IMR-90 (cell line): Measurements from ENCODE around the gene RBM28. TPM values are rescaled to one million over a fixed set of nuclear protein-coding genes. Genes with fewer than 3 reads are reported as not detected.

Experiments used
- ATAC-seq: fragments of 200-7000 bp; cut with Tn5 transposase; 2 replicates; pipeline ENCODE4 v1.9.1; 2020; ENCODE audit warnings: low read depth, mild to moderate bottlenecking, moderate library complexity
- BruUV-seq: library from RNA; stranded (reverse); fragments of 400-500 nt; replicated peaks from 2 replicates; lab custom pipeline; 2021; lab: Mats Ljungman, UMichigan
- CTCF ChIA-PET: fragments of 300-600 bp; formaldehyde crosslinking; extraction: SDS; loops from one replicate; lab custom pipeline; 2021; ENCODE audit warnings: antibody characterized with exemption; lab: Yijun Ruan, JAX
- POLR2A ChIA-PET: fragments of 300-600 bp; sonication (Branson Sonifier 250); formaldehyde crosslinking; loops from one replicate; lab custom pipeline; 2022; ENCODE audit warnings: antibody characterized with exemption; ENCODE audit not compliant: unreplicated experiment; lab: Charles Lee
- DNase-seq: peaks from one replicate; pipeline ENCODE4 v3.0.0; 2013
- H2AFZ ChIP-seq: replicated peaks from 2 replicates; pipeline ENCODE3; 2013; ENCODE audit warnings: low read length, mild to moderate bottlenecking; ENCODE audit not compliant: poor library complexity
- H2AK5ac ChIP-seq: 2 replicates; pipeline ENCODE4 v1.6.1; 2013; ENCODE audit warnings: low read depth, low read length, inconsistent platforms
- H2AK9ac ChIP-seq: replicated peaks from 2 replicates; pipeline ENCODE3; 2013; ENCODE audit warnings: mild to moderate bottlenecking, low read depth, low read length, moderate library complexity; ENCODE audit not compliant: poor library complexity
- H2BK120ac ChIP-seq: 2 replicates; pipeline ENCODE4 v1.6.1; 2013; ENCODE audit warnings: low read depth, low read length, inconsistent platforms
- H2BK15ac ChIP-seq: 3 replicates; pipeline ENCODE4 v1.6.1; 2013; ENCODE audit warnings: low read depth, low read length, inconsistent platforms
- H2BK20ac ChIP-seq: 2 replicates; pipeline ENCODE4 v1.6.1; 2013; ENCODE audit warnings: low read depth, mild to moderate bottlenecking, inconsistent platforms, low read length, moderate library complexity
- H2BK5ac ChIP-seq: 2 replicates; pipeline ENCODE4 v1.6.1; 2013; ENCODE audit warnings: mild to moderate bottlenecking, low read depth, low read length, inconsistent platforms; ENCODE audit not compliant: poor library complexity, severe bottlenecking
- H3K14ac ChIP-seq: replicated peaks from 2 replicates; pipeline ENCODE4 v1.6.1; 2013; ENCODE audit warnings: low read depth, low read length, inconsistent platforms
- H3K18ac ChIP-seq: 2 replicates; pipeline ENCODE4 v1.6.1; 2013; ENCODE audit warnings: low read depth, low read length, control low read depth
- H3K23ac ChIP-seq: 2 replicates; pipeline ENCODE4 v1.6.1; 2013; ENCODE audit warnings: low read depth, low read length, inconsistent platforms
- H3K27ac ChIP-seq: 2 replicates; pipeline ENCODE4 v1.5.1; 2013; ENCODE audit warnings: mild to moderate bottlenecking, control low read depth, low read length; ENCODE audit not compliant: insufficient read depth
- H3K27me3 ChIP-seq: 2 replicates; pipeline ENCODE4 v1.6.1; 2013; ENCODE audit warnings: low read length; ENCODE audit not compliant: control insufficient read depth, insufficient read depth
- H3K36me3 ChIP-seq: 2 replicates; pipeline ENCODE4 v1.6.1; 2013; ENCODE audit warnings: low read length, mixed read lengths; ENCODE audit not compliant: control insufficient read depth, insufficient read depth
- H3K4ac ChIP-seq: 2 replicates; pipeline ENCODE4 v1.6.1; 2013; ENCODE audit warnings: low read depth, low read length, inconsistent platforms
- H3K4me1 ChIP-seq: 2 replicates; pipeline ENCODE4 v1.6.1; 2013; ENCODE audit warnings: low read length, mixed read lengths; ENCODE audit not compliant: control insufficient read depth, insufficient read depth
- H3K4me2 ChIP-seq: 2 replicates; pipeline ENCODE4 v1.6.1; 2013; ENCODE audit warnings: low read depth, mild to moderate bottlenecking, control low read depth, low read length, moderate library complexity
- H3K4me3 ChIP-seq: 2 replicates; pipeline ENCODE4 v1.5.1; 2013; ENCODE audit warnings: low read depth, mild to moderate bottlenecking, control low read depth, low read length, moderate library complexity; ENCODE audit not compliant: insufficient read depth
- H3K56ac ChIP-seq: 2 replicates; pipeline ENCODE4 v1.6.1; 2013; ENCODE audit warnings: low read length, inconsistent platforms; ENCODE audit not compliant: insufficient read depth; ENCODE audit errors: extremely low read depth
- H3K79me1 ChIP-seq, 2 experiments: 2 replicates each; pipeline ENCODE4 v1.6.1; 2013; ENCODE audit warnings: low read length in 2 of 2, inconsistent platforms in 1 of 2, low read depth in 1 of 2
- H3K9ac ChIP-seq: 2 replicates; pipeline ENCODE4 v1.6.1; 2013; ENCODE audit warnings: low read depth, low read length, control low read depth
- H3K9me1 ChIP-seq: 2 replicates; pipeline ENCODE4 v1.6.1; 2013; ENCODE audit warnings: low read length, inconsistent platforms; ENCODE audit not compliant: insufficient read depth
- H3K9me3 ChIP-seq: 2 replicates; pipeline ENCODE4 v1.6.1; 2013; ENCODE audit warnings: low read length; ENCODE audit not compliant: control insufficient read depth, insufficient read depth
- H4K20me1 ChIP-seq: 2 replicates; pipeline ENCODE4 v1.6.1; 2013; ENCODE audit warnings: low read length, inconsistent platforms; ENCODE audit not compliant: insufficient read depth
- H4K5ac ChIP-seq: 2 replicates; pipeline ENCODE4 v1.6.1; 2013; ENCODE audit warnings: mild to moderate bottlenecking, low read depth, low read length, control low read depth
- H4K8ac ChIP-seq, 2 experiments: 2 replicates each; pipeline ENCODE4 v1.6.1; 2013; ENCODE audit warnings: low read depth in 2 of 2, low read length in 2 of 2, control low read depth in 1 of 2, inconsistent platforms in 1 of 2
- H4K91ac ChIP-seq: 2 replicates; pipeline ENCODE4 v1.6.1; 2013; ENCODE audit warnings: low read depth, low read length, inconsistent platforms; ENCODE audit not compliant: insufficient read depth
- BHLHE40 ChIP-seq: fragments of 150-350 bp; IDR thresholded peaks from 2 replicates; pipeline ENCODE4 v1.6.1; 2016; ENCODE audit warnings: mild to moderate bottlenecking, low read depth, low read length
- CEBPB ChIP-seq: IDR thresholded peaks from 2 replicates; pipeline ENCODE4 v1.6.1; 2012; ENCODE audit warnings: low read depth, low read length, improper control_type of control experiment
- CHD1 ChIP-seq: IDR thresholded peaks from 2 replicates; pipeline ENCODE4 v1.6.1; 2012; ENCODE audit warnings: low read depth, low read length, improper control_type of control experiment
- ELK1 ChIP-seq: fragments of 150-350 bp; IDR thresholded peaks from 2 replicates; pipeline ENCODE4 v1.6.1; 2016; ENCODE audit warnings: low read depth, mild to moderate bottlenecking, low read length, moderate library complexity, borderline replicate concordance
- FOS ChIP-seq: fragments of 150-350 bp; IDR thresholded peaks from 2 replicates; pipeline ENCODE4 v1.6.1; 2016; ENCODE audit warnings: low read depth, low read length
- MAFK ChIP-seq: IDR thresholded peaks from 2 replicates; pipeline ENCODE4 v1.6.1; 2012; ENCODE audit warnings: low read depth, low read length, improper control_type of control experiment
- MAZ ChIP-seq: IDR thresholded peaks from 2 replicates; pipeline ENCODE4 v1.6.1; 2012; ENCODE audit warnings: low read depth, mild to moderate bottlenecking, low read length, improper control_type of control experiment, moderate library complexity, borderline replicate concordance
- MXI1 ChIP-seq: IDR thresholded peaks from 2 replicates; pipeline ENCODE4 v1.6.1; 2012; ENCODE audit warnings: low read depth, mild to moderate bottlenecking, low read length, moderate library complexity, borderline replicate concordance
- NFE2L2 ChIP-seq: fragments of 150-350 bp; IDR thresholded peaks from 2 replicates; pipeline ENCODE4 v1.6.1; 2016; ENCODE audit warnings: low read depth, mild to moderate bottlenecking, low read length
- POLR2A ChIP-seq: IDR thresholded peaks from 2 replicates; pipeline ENCODE4 v1.6.1; 2012; ENCODE audit warnings: mild to moderate bottlenecking, low read depth, low read length
- RAD21 ChIP-seq: IDR thresholded peaks from 2 replicates; pipeline ENCODE4 v1.6.1; 2012; ENCODE audit warnings: low read length, improper control_type of control experiment
- RCOR1 ChIP-seq: IDR thresholded peaks from 2 replicates; pipeline ENCODE4 v1.6.1; 2012; ENCODE audit warnings: mild to moderate bottlenecking, low read length, improper control_type of control experiment; ENCODE audit not compliant: insufficient replicate concordance
- RFX5 ChIP-seq: IDR thresholded peaks from 2 replicates; pipeline ENCODE4 v1.8.0; 2012; ENCODE audit warnings: low read depth, mild to moderate bottlenecking, low read length, moderate library complexity
- SMC3 ChIP-seq: fragments of 150-350 bp; IDR thresholded peaks from 2 replicates; pipeline ENCODE4 v1.6.1; 2016; ENCODE audit warnings: low read depth, mild to moderate bottlenecking, antibody characterized with exemption, low read length, moderate library complexity
- WGBS, 2 experiments: methylation state at CpG; one replicate each; pipeline versions ENCODE4 v1.1.5 to v1.1.7; 2013; ENCODE audit warnings: missing lambda C conversion rate in 2 of 2; ENCODE audit not compliant: insufficient read length in 1 of 2; ENCODE audit errors: extremely low coverage in 2 of 2; 5-methylcytosine and 5-hydroxymethylcytosine counted together
- dilution Hi-C: fragments of 300-500 bp; cut with HindIII; formaldehyde crosslinking; loops from one replicate; pipeline ENCODE4 v1.14.3; 2018; ENCODE audit warnings: low sequenced_read_pairs; ENCODE audit not compliant: unreplicated experiment
- in situ Hi-C: fragments of 300-500 bp; cut with MboI; formaldehyde crosslinking; loops from 3 replicates; pipeline ENCODE4 v1.14.3; 2019; ENCODE audit warnings: low sequenced_read_pairs, inconsistent platforms, mixed read lengths
- intact Hi-C: fragments of 100-400 bp; cut with micrococcal nuclease; formaldehyde crosslinking; loops from 2 replicates; pipeline ENCODE4 v1.10.0; 2022
- polyA plus RNA-seq, 3 experiments: library from polyadenylated mRNA; depleted of rRNA; stranded (reverse); fragments of >200 nt; gene quantifications; 2 replicates each; pipeline ENCODE4 v1.2.3, GENCODE V29; 2012; ENCODE audit warnings: low replicate concordance in 1 of 3
- total RNA-seq: library from RNA; depleted of rRNA; stranded (reverse); fragments of >200 nt; gene quantifications from 2 replicates; pipeline ENCODE4 v1.2.3, GENCODE V29; 2012
- TF ChIP-seq, protein P1 (sequence below): fragments of 150-350 bp; IDR thresholded peaks from 2 replicates; pipeline ENCODE4 v1.6.1; 2017; ENCODE audit warnings: mild to moderate bottlenecking, antibody characterized with exemption, low read length, low read depth

The RBM28 gene
- total and polyA plus RNA-seq, 2 of the 4 experiments (the other 2 are of a cell fraction): 12.4 to 20.4 TPM

- Histone ChIP-seq H4K20me1 (no peaks in the 10 kb centered on the region), H3K4me3 (no peak overlapping the region), H2AK5ac (no peak overlapping the region), H3K4ac (no peak overlapping the region), H4K5ac (no peak overlapping the region), H3K9me1 (no peaks in the 10 kb centered on the region), H3K4me1 (peaks cover 2% of the 10 kb centered on the region; the same call in 1 of the 2 replicates), H3K14ac (no peak overlapping the region), H2BK20ac (no peak overlapping the region), H2AK9ac (no peak overlapping the region), H3K27ac (no peak overlapping the region), H4K8ac (no peak overlapping the region), H3K9ac (no peak overlapping the region), H3K27me3 (peaks cover 33% of the 10 kb centered on the region), H3K36me3 (no peaks in the 10 kb centered on the region), H3K56ac (no peak overlapping the region), H3K9me3 (no peaks in the 10 kb centered on the region), H4K91ac (no peak overlapping the region), H3K18ac (no peak overlapping the region), H2BK5ac (no peak overlapping the region), H2BK120ac (no peak overlapping the region), H3K79me1 (no peaks in the 10 kb centered on the region), H2AFZ (no peak overlapping the region), H2BK15ac (no peak overlapping the region), H3K23ac (no peak overlapping the region), H3K4me2 (no peak overlapping the region)
- intact Hi-C loops (no loop called here), dilution Hi-C loops (no loop called here), in situ Hi-C loops (no loop called here)
- TF ChIP-seq RFX5 (no peak), RCOR1 (no peak), POLR2A (no peak), SMC3 (no peak), ELK1 (no peak), CHD1 (no peak), MXI1 (no peak), FOS (no peak), MAZ (no peak), MAFK (no peak), CEBPB (no peak), NFE2L2 (no peak), RAD21 (no peak), BHLHE40 (no peak)
- TF ChIP-seq, protein P1, sequence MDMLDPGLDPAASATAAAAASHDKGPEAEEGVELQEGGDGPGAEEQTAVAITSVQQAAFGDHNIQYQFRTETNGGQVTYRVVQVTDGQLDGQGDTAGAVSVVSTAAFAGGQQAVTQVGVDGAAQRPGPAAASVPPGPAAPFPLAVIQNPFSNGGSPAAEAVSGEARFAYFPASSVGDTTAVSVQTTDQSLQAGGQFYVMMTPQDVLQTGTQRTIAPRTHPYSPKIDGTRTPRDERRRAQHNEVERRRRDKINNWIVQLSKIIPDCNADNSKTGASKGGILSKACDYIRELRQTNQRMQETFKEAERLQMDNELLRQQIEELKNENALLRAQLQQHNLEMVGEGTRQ: no peak
- no TSS peak for BruUV-seq
- ChIA-PET CTCF (no interaction called here), POLR2A (no interaction called here)
- ATAC-seq (no peak), DNase-seq (no peak)
- WGBS, 2 experiments: 81% methylated on average over 5 of the region's 12 CpGs; no CpG with 5 or more reads in 1 of the 2 experiments
These were observed 83.5 kb downstream of the RBM28 start for GRCh38 chr7:128260069-128260795.
